Endothelial cell of umbilical vein (primary cell): Measurements from ENCODE around the gene NPSR1.

Experiments
- CTCF ChIP-seq, 2 donors: IDR thresholded peaks; 1 replicate in 1 of 2; 2 replicates in 1 of 2; pipeline ENCODE4 v1.5.1; 2011; ENCODE audit warnings: low read length in 2 of 2, mild to moderate bottlenecking in 2 of 2, moderate library complexity in 2 of 2, control low read depth in 1 of 2, inconsistent platforms in 1 of 2, low read depth in 1 of 2; ENCODE audit not compliant: insufficient read depth in 1 of 2; ENCODE audit errors: extremely low read depth in 1 of 2
- EZH2 ChIP-seq: IDR thresholded peaks from 2 replicates; pipeline ENCODE4 v1.6.1; 2012; ENCODE audit warnings: borderline replicate concordance, low read depth, mild to moderate bottlenecking, moderate library complexity, low read length, inconsistent platforms; ENCODE audit not compliant: severe bottlenecking
- FOS ChIP-seq: IDR thresholded peaks from 2 replicates; pipeline ENCODE4 v1.6.1; 2011; ENCODE audit warnings: mild to moderate bottlenecking, low read length, moderate library complexity, borderline replicate concordance; ENCODE audit not compliant: insufficient read depth
- GATA2 ChIP-seq: IDR thresholded peaks from 2 replicates; pipeline ENCODE4 v1.7.0; 2011; ENCODE audit warnings: low read depth, mild to moderate bottlenecking, moderate library complexity, mixed read lengths, low read length; ENCODE audit not compliant: insufficient read length, insufficient read depth
- JUN ChIP-seq: IDR thresholded peaks from 2 replicates; pipeline ENCODE4 v1.6.1; 2011; ENCODE audit warnings: borderline replicate concordance, low read depth; ENCODE audit not compliant: insufficient read length, insufficient read depth
- MAX ChIP-seq: IDR thresholded peaks from 2 replicates; pipeline ENCODE4 v1.6.1; 2011; ENCODE audit not compliant: insufficient read depth, insufficient read length
- MYC ChIP-seq: IDR thresholded peaks from one replicate; pipeline ENCODE4 v1.6.1; 2011; ENCODE audit warnings: mild to moderate bottlenecking, low read depth, low read length
- POLR2A ChIP-seq: IDR thresholded peaks from 2 replicates; pipeline ENCODE4 v1.6.1; 2012; ENCODE audit warnings: low read depth, mild to moderate bottlenecking, control low read depth, low read length
- POLR2AphosphoS5 ChIP-seq: IDR thresholded peaks from 2 replicates; pipeline ENCODE4 v1.6.1; 2012; ENCODE audit warnings: low read depth, mild to moderate bottlenecking, control low read depth, low read length, moderate library complexity; ENCODE audit not compliant: insufficient read depth

- TF ChIP-seq CTCF (IDR thresholded peaks at IDR 0.05; ENCODE audit: extremely low read depth in 1 of 2, insufficient read depth in 1 of 2, low read depth in 1 of 2, low read length in 2 of 2) (no peak), MYC (no peak), MAX (no peak), EZH2 (no peak), POLR2A (no peak), FOS (no peak), POLR2AphosphoS5 (no peak), JUN (no peak), GATA2 (no peak)
Measured at GRCh38 chr7:34875481-34875880, 217.5 kb downstream of the NPSR1 start.
